HG03432 (cell line): ENCODE measurements around the gene NTN1.
A peak's percentile ranks its signal among the peaks of the same experiment; 100 is the strongest.

ENCODE experiments used
- ATAC-seq: cut with Tn5 transposase; IDR thresholded peaks from one replicate; pipeline ENCODE4 v1.9.1; 2021; ENCODE audit warnings: mild to moderate bottlenecking, moderate library complexity; ENCODE audit not compliant: unreplicated experiment

Gene NTN1

GRCh38 chr17:9004961-9005285 lies 16.4 kb upstream of the NTN1 start:
- ATAC-seq = no peak

- no peak for ATAC-seq
Measured at GRCh38 chr17:9006175-9006767, 15.0 kb upstream of the NTN1 start.

- ATAC-seq = no peak
Measured at GRCh38 chr17:9007052-9007714, 14.1 kb upstream of the NTN1 start.

GRCh38 chr17:9009096-9009495 lies 12.2 kb upstream of the NTN1 start:
- ATAC-seq = no peak

- ATAC-seq = no peak
Measured at GRCh38 chr17:9009737-9010136, 11.6 kb upstream of the NTN1 start.

- no peak for ATAC-seq
Measured at GRCh38 chr17:9011001-9011400, 10.3 kb upstream of the NTN1 start.

GRCh38 chr17:9016941-9017552 lies 4.3 kb upstream of the NTN1 start:
- ATAC-seq = no peak

GRCh38 chr17:9018726-9019125 lies 2.6 kb upstream of the NTN1 start:
- no peak for ATAC-seq

GRCh38 chr17:9020096-9020823 lies 1.1 kb upstream of the NTN1 start:
- peak; percentile 5 for ATAC-seq

- no peak for ATAC-seq
Measured at GRCh38 chr17:9020824-9021157, 519 bp upstream of the NTN1 start.

- no peak for ATAC-seq
Measured at GRCh38 chr17:9021992-9022572, 772 bp downstream of the NTN1 start.

GRCh38 chr17:9022573-9023391 lies 1.5 kb downstream of the NTN1 start:
- no peak for ATAC-seq

- no peak for ATAC-seq
Measured at GRCh38 chr17:9023392-9024218, 2.3 kb downstream of the NTN1 start.

GRCh38 chr17:9024497-9024896 lies 3.2 kb downstream of the NTN1 start:
- no peak for ATAC-seq

- no peak for ATAC-seq
Measured at GRCh38 chr17:9026741-9027140, 5.4 kb downstream of the NTN1 start.

- no peak for ATAC-seq
Measured at GRCh38 chr17:9028202-9028987, 7.1 kb downstream of the NTN1 start.

- ATAC-seq = no peak
Measured at GRCh38 chr17:9028988-9029570, 7.8 kb downstream of the NTN1 start.

- ATAC-seq = no peak
Measured at GRCh38 chr17:9032151-9032550, 10.8 kb downstream of the NTN1 start.

GRCh38 chr17:9032583-9032982 lies 11.3 kb downstream of the NTN1 start:
- no peak for ATAC-seq
